ENCODE data around the gene HOXD1. TPM values are rescaled to one million over a fixed set of nuclear protein-coding genes. Genes with fewer than 3 reads are reported as not detected.

The HOXD1 gene
- total and polyA plus RNA-seq, 2 of the 4 experiments (the other 2 are of a cell fraction): not detected

DNA sequence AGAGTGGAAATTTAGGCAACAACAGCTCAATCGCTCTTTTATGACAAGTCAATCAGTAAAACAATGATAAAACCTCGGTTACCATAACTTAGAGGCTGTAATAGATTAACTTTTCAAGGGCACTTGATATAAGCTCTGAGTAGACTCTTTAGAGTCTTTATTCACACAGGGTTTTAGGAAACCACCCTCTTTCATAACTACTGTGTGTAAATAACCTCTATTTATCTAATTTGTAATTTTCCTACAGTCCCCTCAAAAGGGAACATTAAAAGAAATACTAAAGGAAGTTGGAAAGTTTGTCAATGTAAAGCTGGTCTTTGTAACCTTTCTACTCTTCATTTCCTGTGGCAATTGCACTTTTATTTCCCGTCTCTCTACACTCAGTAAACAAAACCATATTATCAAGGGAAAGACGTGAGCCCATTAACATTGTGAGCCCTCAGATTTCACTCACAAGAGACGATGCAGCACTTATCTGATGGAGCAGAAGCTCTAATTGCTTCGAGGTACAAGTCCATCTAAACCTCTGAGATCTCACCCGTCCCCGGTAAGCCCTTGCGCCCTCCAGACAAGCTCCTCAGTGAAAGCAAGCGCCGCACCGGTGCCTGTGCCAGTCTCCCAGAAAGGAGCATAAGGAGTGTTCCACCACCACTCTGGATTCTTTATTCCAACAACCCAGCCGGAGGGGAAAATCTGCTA lies 1.1 kb upstream of the HOXD1 start:
- POLR2A ChIA-PET (ENCODE audit: unreplicated experiment): no interaction called here
- CTCF ChIA-PET: interaction anchor here (1.0 kb wide), 1 partner anchor 11 kb away, joined by 3 read pairs; no protein-coding TSS in a partner anchor

More for the DNA sequence above, 1.1 kb upstream of the HOXD1 start:
- Histone ChIP-seq H2BK120ac (ENCODE audit: low read depth, low read length) (no peak overlapping the region), H3K23ac (ENCODE audit: low read depth, low read length) (no peak overlapping the region), H3K9ac (ENCODE audit: low read depth, low read length) (no peak overlapping the region), H3K14ac (replicated peaks; ENCODE audit: low read depth, low read length) (no peak overlapping the region), H2AFZ (replicated peaks; ENCODE audit: low read length, poor library complexity) (peak overlapping the region; percentile 69), H3K27me3 (ENCODE audit: control insufficient read depth, insufficient read depth, low read length) (peaks cover 55% of the 10 kb centered on the region), H2AK5ac (ENCODE audit: low read depth, low read length) (no peak overlapping the region), H3K4me3 (ENCODE audit: insufficient read depth, low read depth, low read length) (peak overlapping the region; percentile 50), H4K8ac (ENCODE audit: low read depth in 2 of 2, low read length in 2 of 2) (no peak overlapping the region), H2AK9ac (replicated peaks; ENCODE audit: low read depth, low read length, poor library complexity) (no peak overlapping the region), H3K4ac (ENCODE audit: low read depth, low read length) (no peak overlapping the region), H3K56ac (ENCODE audit: extremely low read depth, insufficient read depth, low read length) (no peak overlapping the region), H3K18ac (ENCODE audit: low read depth, low read length) (no peak overlapping the region), H4K20me1 (ENCODE audit: insufficient read depth, low read length) (no peaks in the 10 kb centered on the region), H2BK5ac (ENCODE audit: low read depth, low read length, poor library complexity, severe bottlenecking) (no peak overlapping the region), H4K91ac (ENCODE audit: insufficient read depth, low read depth, low read length) (no peak overlapping the region), H3K4me1 (ENCODE audit: control insufficient read depth, insufficient read depth, low read length) (peaks cover 2% of the 10 kb centered on the region; the same call in 1 of the 2 replicates), H3K36me3 (ENCODE audit: control insufficient read depth, insufficient read depth, low read length) (no peaks in the 10 kb centered on the region), H4K5ac (ENCODE audit: low read depth, low read length) (no peak overlapping the region), H3K4me2 (ENCODE audit: low read depth, low read length) (peak overlapping the region; percentile 91), H3K27ac (ENCODE audit: insufficient read depth, low read length) (no peak overlapping the region), H2BK20ac (ENCODE audit: low read depth, low read length) (no peak overlapping the region), H2BK15ac (ENCODE audit: low read depth, low read length) (no peak overlapping the region), H3K9me1 (ENCODE audit: insufficient read depth, low read length) (no peaks in the 10 kb centered on the region), H3K9me3 (ENCODE audit: control insufficient read depth, insufficient read depth, low read length) (peaks cover 11% of the 10 kb centered on the region), H3K79me1 (ENCODE audit: low read depth in 1 of 2, low read length in 2 of 2) (no peaks in the 10 kb centered on the region)
- DNase-seq: no peak
- dilution Hi-C loops (cut with HindIII; ENCODE audit: low sequenced_read_pairs, unreplicated experiment): no loop called here
- TF ChIP-seq NFE2L2 (IDR thresholded peaks at IDR 0.05; ENCODE audit: low read depth, low read length): no peak
- BruUV-seq (replicated peaks): no TSS peak
- in situ Hi-C loops (cut with MboI; ENCODE audit: low sequenced_read_pairs): no loop called here
- WGBS, 2 experiments (ENCODE audit: extremely low coverage in 2 of 2, insufficient read length in 1 of 2): 0% methylated on average over 2 of the region's 13 CpGs; no CpG with 5 or more reads in 1 of the 2 experiments
- intact Hi-C loops (cut with micrococcal nuclease): no loop called here
- no peak for ATAC-seq (ENCODE audit: low read depth)

Data from IMR-90 (cell line).